HUES64 (cell line): Measurements from ENCODE around the gene LDLRAD3.

ENCODE experiments used
- H3K27ac ChIP-seq: 2 replicates; pipeline ENCODE4 v1.7.0; 2013; ENCODE audit warnings: low read depth, low read length, inconsistent platforms
- H3K27me3 ChIP-seq: 2 replicates; pipeline ENCODE4 v1.6.1; 2013; ENCODE audit warnings: mild to moderate bottlenecking, low read length; ENCODE audit not compliant: insufficient read depth
- H3K36me3 ChIP-seq: 2 replicates; pipeline ENCODE4 v1.6.1; 2013; ENCODE audit warnings: mild to moderate bottlenecking, low read length; ENCODE audit not compliant: insufficient read depth
- H3K4me1 ChIP-seq: 2 replicates; pipeline ENCODE4 v1.6.1; 2013; ENCODE audit warnings: mild to moderate bottlenecking, low read length, moderate library complexity; ENCODE audit not compliant: insufficient read depth
- H3K4me3 ChIP-seq: 2 replicates; pipeline ENCODE4 v1.5.1; 2013; ENCODE audit warnings: mild to moderate bottlenecking, low read length, moderate library complexity
- H3K9ac ChIP-seq: 2 replicates; pipeline ENCODE4 v1.6.1; 2013; ENCODE audit warnings: mild to moderate bottlenecking, low read depth, low read length
- H3K9me3 ChIP-seq: 2 replicates; pipeline ENCODE4 v1.6.1; 2013; ENCODE audit warnings: low read depth, low read length; ENCODE audit not compliant: insufficient read depth
- WGBS: fragments of 150-250, 120-280 bp; methylation state at CpG from one replicate; pipeline ENCODE4 v1.1.7; 2013; ENCODE audit warnings: missing lambda C conversion rate; 5-methylcytosine and 5-hydroxymethylcytosine counted together

LDLRAD3 gene

GRCh38 chr11:36016709-36017108 is 72.8 kb downstream of the LDLRAD3 start:
- Histone ChIP-seq H3K36me3 (no peaks in the 10 kb centered on the region), H3K9ac (no peak overlapping the region), H3K27me3 (no peaks in the 10 kb centered on the region), H3K4me1 (no peaks in the 10 kb centered on the region), H3K9me3 (no peaks in the 10 kb centered on the region), H3K4me3 (no peak overlapping the region), H3K27ac (no peak overlapping the region)
- WGBS, result 94% methylated on average over 3 of the region's 4 CpGs

GRCh38 chr11:36019005-36019596 is 75.2 kb downstream of the LDLRAD3 start:
- H3K9me3 ChIP-seq, result no peaks in the 10 kb centered on the region
- H3K27ac ChIP-seq, result no peak overlapping the region
- no peak overlapping the region for H3K4me3 ChIP-seq
- no peaks in the 10 kb centered on the region for H3K27me3 ChIP-seq
- H3K9ac ChIP-seq, result no peak overlapping the region
- peaks cover 15% of the 10 kb centered on the region for H3K4me1 ChIP-seq
- WGBS, result 87% methylated on average over 8 of the region's 8 CpGs
- H3K36me3 ChIP-seq, result no peaks in the 10 kb centered on the region

- H3K27me3 ChIP-seq, result no peaks in the 10 kb centered on the region
- no peak overlapping the region for H3K27ac ChIP-seq
- no peak overlapping the region for H3K9ac ChIP-seq
- H3K4me3 ChIP-seq, result no peak overlapping the region
- no peaks in the 10 kb centered on the region for H3K36me3 ChIP-seq
- H3K9me3 ChIP-seq, result no peaks in the 10 kb centered on the region
- WGBS, result 90% methylated on average over 4 of the region's 4 CpGs
- H3K4me1 ChIP-seq, result peaks cover 22% of the 10 kb centered on the region
These were observed 75.9 kb downstream of the LDLRAD3 start for GRCh38 chr11:36019722-36020121.

- H3K4me3 ChIP-seq, result no peak overlapping the region
- no peaks in the 10 kb centered on the region for H3K27me3 ChIP-seq
- H3K9me3 ChIP-seq, result no peaks in the 10 kb centered on the region
- H3K9ac ChIP-seq, result no peak overlapping the region
- H3K36me3 ChIP-seq, result no peaks in the 10 kb centered on the region
- H3K4me1 ChIP-seq, result peaks cover 30% of the 10 kb centered on the region
- H3K27ac ChIP-seq, result no peak overlapping the region
- WGBS, result 86% methylated on average over 7 of the region's 7 CpGs
These were observed 79.0 kb downstream of the LDLRAD3 start for GRCh38 chr11:36022882-36023281.

GRCh38 chr11:36023922-36024321 is 80.1 kb downstream of the LDLRAD3 start:
- WGBS, result 81% methylated on average over 1 of the region's 2 CpGs
- Histone ChIP-seq H3K27ac (no peak overlapping the region), H3K27me3 (no peaks in the 10 kb centered on the region), H3K9me3 (no peaks in the 10 kb centered on the region), H3K9ac (no peak overlapping the region), H3K4me1 (peaks cover 30% of the 10 kb centered on the region), H3K4me3 (no peak overlapping the region), H3K36me3 (no peaks in the 10 kb centered on the region)

- peaks cover 30% of the 10 kb centered on the region for H3K4me1 ChIP-seq
- H3K27ac ChIP-seq, result peak overlapping the region; percentile 60
- H3K9me3 ChIP-seq, result no peaks in the 10 kb centered on the region
- H3K9ac ChIP-seq, result no peak overlapping the region
- WGBS, result 94% methylated on average over 1 of the region's 1 CpG
- no peaks in the 10 kb centered on the region for H3K27me3 ChIP-seq
- no peaks in the 10 kb centered on the region for H3K36me3 ChIP-seq
- H3K4me3 ChIP-seq, result no peak overlapping the region
These were observed 80.9 kb downstream of the LDLRAD3 start for GRCh38 chr11:36024716-36025115.

GRCh38 chr11:36026315-36026968 is 82.6 kb downstream of the LDLRAD3 start:
- WGBS, result 89% methylated on average over 6 of the region's 6 CpGs
- Histone ChIP-seq H3K27me3 (no peaks in the 10 kb centered on the region), H3K4me3 (no peak overlapping the region), H3K9me3 (no peaks in the 10 kb centered on the region), H3K4me1 (peaks cover 30% of the 10 kb centered on the region), H3K27ac (no peak overlapping the region), H3K36me3 (no peaks in the 10 kb centered on the region), H3K9ac (no peak overlapping the region)

- Histone ChIP-seq H3K9me3 (no peaks in the 10 kb centered on the region), H3K4me3 (no peak overlapping the region), H3K27me3 (no peaks in the 10 kb centered on the region), H3K9ac (no peak overlapping the region), H3K27ac (no peak overlapping the region), H3K4me1 (peaks cover 27% of the 10 kb centered on the region), H3K36me3 (no peaks in the 10 kb centered on the region)
- 88% methylated on average over 4 of the region's 4 CpGs for WGBS
These were observed 83.9 kb downstream of the LDLRAD3 start for GRCh38 chr11:36027731-36028130.

GRCh38 chr11:36029616-36030015 is 85.8 kb downstream of the LDLRAD3 start:
- Histone ChIP-seq H3K9ac (no peak overlapping the region), H3K36me3 (no peaks in the 10 kb centered on the region), H3K4me3 (no peak overlapping the region), H3K4me1 (peaks cover 22% of the 10 kb centered on the region), H3K27me3 (no peaks in the 10 kb centered on the region), H3K27ac (no peak overlapping the region), H3K9me3 (no peaks in the 10 kb centered on the region)
- 83% methylated on average over 4 of the region's 4 CpGs for whole genome bisulfite sequencing

- no peaks in the 10 kb centered on the region for H3K9me3 ChIP-seq
- no peak overlapping the region for H3K27ac ChIP-seq
- no peaks in the 10 kb centered on the region for H3K36me3 ChIP-seq
- no peak overlapping the region for H3K4me3 ChIP-seq
- WGBS, result 87% methylated on average over 1 of the region's 1 CpG
- H3K9ac ChIP-seq, result no peak overlapping the region
- peaks cover 17% of the 10 kb centered on the region; the same call in 1 of the 2 replicates for H3K4me1 ChIP-seq
- no peaks in the 10 kb centered on the region for H3K27me3 ChIP-seq
These were observed 86.9 kb downstream of the LDLRAD3 start for GRCh38 chr11:36030731-36031281.

GRCh38 chr11:36033082-36033751 is 89.4 kb downstream of the LDLRAD3 start:
- H3K36me3 ChIP-seq, result peaks cover 5% of the 10 kb centered on the region; the same call in 1 of the 2 replicates
- peak overlapping the region; percentile 91 for H3K27ac ChIP-seq
- H3K9me3 ChIP-seq, result no peaks in the 10 kb centered on the region
- 71% methylated on average over 9 of the region's 9 CpGs for WGBS
- no peaks in the 10 kb centered on the region for H3K27me3 ChIP-seq
- no peak overlapping the region for H3K4me3 ChIP-seq
- no peak overlapping the region for H3K9ac ChIP-seq
- H3K4me1 ChIP-seq, result peaks cover 13% of the 10 kb centered on the region; the same call in 1 of the 2 replicates
